GM03348 (cell line): Measurements from ENCODE around the gene ZNF275.
"Not testable (repeated sequence)": the region's sequence is repeated elsewhere in the genome, so short reads cannot be mapped to it uniquely, and the experiment has no call there.

Experiments
- DNase-seq: peaks from one replicate; pipeline ENCODE4 v3.0.0; 2012; ENCODE audit warnings: low spot score

Gene ZNF275

GRCh38 chrX:153333821-153334653 lies at the start of gene ZNF275:
ZNF275 (plus strand) TSS chrX:153334153; CDS start chrX:153336680, 2,527 bp downstream.
- peak; percentile 96 for DNase-seq

GRCh38 chrX:153285678-153286077 lies 48.3 kb upstream of the ZNF275 start:
- not testable (repeated sequence) for DNase-seq

- not testable (repeated sequence) for DNase-seq
These were observed 45.1 kb upstream of the ZNF275 start for GRCh38 chrX:153288807-153289206.

GRCh38 chrX:153293485-153294071 lies 40.4 kb upstream of the ZNF275 start:
- not testable (repeated sequence) for DNase-seq

GRCh38 chrX:153297376-153297775 lies 36.6 kb upstream of the ZNF275 start:
- no peak for DNase-seq

GRCh38 chrX:153299855-153300254 lies 34.1 kb upstream of the ZNF275 start:
- no peak for DNase-seq

- no peak for DNase-seq
These were observed 32.2 kb upstream of the ZNF275 start for GRCh38 chrX:153301746-153302145.

- DNase-seq: no peak
These were observed 31.2 kb upstream of the ZNF275 start for GRCh38 chrX:153302796-153303195.

- DNase-seq: no peak
These were observed 30.4 kb upstream of the ZNF275 start for GRCh38 chrX:153303276-153304262.

GRCh38 chrX:153304988-153305736 lies 28.8 kb upstream of the ZNF275 start:
- DNase-seq: no peak

- no peak for DNase-seq
These were observed 28.0 kb upstream of the ZNF275 start for GRCh38 chrX:153305972-153306371.

- DNase-seq: no peak
These were observed 27.3 kb upstream of the ZNF275 start for GRCh38 chrX:153306527-153307115.

- peak; percentile 8 for DNase-seq
These were observed 26.4 kb upstream of the ZNF275 start for GRCh38 chrX:153307276-153308178.

- DNase-seq: no peak
These were observed 23.1 kb upstream of the ZNF275 start for GRCh38 chrX:153310901-153311300.

GRCh38 chrX:153312041-153312440 lies 21.9 kb upstream of the ZNF275 start:
- DNase-seq: no peak

GRCh38 chrX:153312842-153313241 lies 21.1 kb upstream of the ZNF275 start:
- no peak for DNase-seq

- DNase-seq: no peak
These were observed 16.6 kb upstream of the ZNF275 start for GRCh38 chrX:153317306-153317705.

GRCh38 chrX:153317996-153318722 lies 15.8 kb upstream of the ZNF275 start:
- no peak for DNase-seq

GRCh38 chrX:153318811-153319210 lies 15.1 kb upstream of the ZNF275 start:
- no peak for DNase-seq
